Parathyroid adenoma (tissue), 2 donors: Measurements from ENCODE around the gene APOD.

ENCODE experiments used
- H2AFZ ChIP-seq: fragments of 300-600 bp; sonication (generic); one replicate; pipeline ENCODE4 v1.7.0; 2017; ENCODE audit warnings: antibody characterized with exemption, mild to moderate bottlenecking
- H3K27ac ChIP-seq: fragments of 300-600 bp; sonication (generic); one replicate; pipeline ENCODE4 v1.7.0; 2017
- H3K27me3 ChIP-seq: fragments of 300-600 bp; sonication (generic); one replicate; pipeline ENCODE4 v1.7.0; 2017; ENCODE audit warnings: low read length; ENCODE audit not compliant: control insufficient read depth, insufficient read depth
- H3K36me3 ChIP-seq: fragments of 300-600 bp; sonication (generic); one replicate; pipeline ENCODE4 v1.7.0; 2017; ENCODE audit warnings: low read length; ENCODE audit not compliant: control insufficient read depth, insufficient read depth
- H3K4me1 ChIP-seq: fragments of 300-600 bp; sonication (generic); one replicate; pipeline ENCODE4 v1.7.0; 2017; ENCODE audit warnings: control low read depth
- H3K4me2 ChIP-seq: fragments of 300-600 bp; sonication (generic); one replicate; pipeline ENCODE4 v1.7.0; 2017; ENCODE audit warnings: low read length
- H3K4me3 ChIP-seq: fragments of 300-600 bp; sonication (generic); one replicate; pipeline ENCODE4 v1.7.0; 2017; ENCODE audit warnings: low read depth, low read length
- H3K79me2 ChIP-seq: fragments of 300-600 bp; sonication (generic); one replicate; pipeline ENCODE4 v1.7.0; 2017; ENCODE audit warnings: control low read depth
- H3K9ac ChIP-seq: fragments of 300-600 bp; sonication (generic); one replicate; pipeline ENCODE4 v1.7.0; 2017; ENCODE audit warnings: mild to moderate bottlenecking
- H3K9me3 ChIP-seq: fragments of 300-600 bp; sonication (generic); one replicate; pipeline ENCODE4 v1.7.0; 2017; ENCODE audit warnings: low read length; ENCODE audit not compliant: control insufficient read depth
- TF ChIP-seq, protein P1 (sequence below): fragments of 300-600 bp; sonication (generic); IDR thresholded peaks from one replicate; pipeline ENCODE4 v1.7.0; 2017; ENCODE audit warnings: antibody characterized with exemption, mild to moderate bottlenecking
- donor health status: primary hyperparathyroidism.

APOD gene

DNA sequence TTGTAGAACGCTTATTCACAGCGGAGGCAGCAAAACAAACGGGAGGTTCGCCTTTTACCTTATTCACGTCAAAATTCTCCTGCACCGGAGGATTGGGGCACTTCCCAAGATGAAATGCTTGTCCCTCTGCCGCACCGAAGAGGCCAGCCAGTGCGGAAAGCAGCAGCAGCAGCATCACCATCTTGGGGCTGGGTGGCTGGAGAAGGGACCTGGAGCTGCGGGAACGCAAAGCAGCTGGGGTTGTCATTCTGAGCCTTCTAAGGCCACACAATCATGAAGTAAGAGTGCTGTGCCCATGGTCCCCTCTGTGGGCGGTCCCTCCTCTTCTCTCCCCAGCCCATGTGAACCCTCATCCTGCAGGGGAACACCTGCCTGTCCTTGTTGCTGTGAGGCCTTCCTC is 4.5 kb downstream of the APOD start:
- no peaks in the 10 kb centered on the region for H3K9me3 ChIP-seq
- H2AFZ ChIP-seq = no peak overlapping the region
- no peaks in the 10 kb centered on the region for H3K27me3 ChIP-seq
- no peaks in the 10 kb centered on the region for H3K4me1 ChIP-seq
- H3K9ac ChIP-seq = no peak overlapping the region
- TF ChIP-seq, protein P1, sequence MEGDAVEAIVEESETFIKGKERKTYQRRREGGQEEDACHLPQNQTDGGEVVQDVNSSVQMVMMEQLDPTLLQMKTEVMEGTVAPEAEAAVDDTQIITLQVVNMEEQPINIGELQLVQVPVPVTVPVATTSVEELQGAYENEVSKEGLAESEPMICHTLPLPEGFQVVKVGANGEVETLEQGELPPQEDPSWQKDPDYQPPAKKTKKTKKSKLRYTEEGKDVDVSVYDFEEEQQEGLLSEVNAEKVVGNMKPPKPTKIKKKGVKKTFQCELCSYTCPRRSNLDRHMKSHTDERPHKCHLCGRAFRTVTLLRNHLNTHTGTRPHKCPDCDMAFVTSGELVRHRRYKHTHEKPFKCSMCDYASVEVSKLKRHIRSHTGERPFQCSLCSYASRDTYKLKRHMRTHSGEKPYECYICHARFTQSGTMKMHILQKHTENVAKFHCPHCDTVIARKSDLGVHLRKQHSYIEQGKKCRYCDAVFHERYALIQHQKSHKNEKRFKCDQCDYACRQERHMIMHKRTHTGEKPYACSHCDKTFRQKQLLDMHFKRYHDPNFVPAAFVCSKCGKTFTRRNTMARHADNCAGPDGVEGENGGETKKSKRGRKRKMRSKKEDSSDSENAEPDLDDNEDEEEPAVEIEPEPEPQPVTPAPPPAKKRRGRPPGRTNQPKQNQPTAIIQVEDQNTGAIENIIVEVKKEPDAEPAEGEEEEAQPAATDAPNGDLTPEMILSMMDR = no peak
- no peaks in the 10 kb centered on the region for H3K79me2 ChIP-seq
- H3K27ac ChIP-seq = no peak overlapping the region
- no peak overlapping the region for H3K4me2 ChIP-seq
- no peak overlapping the region for H3K4me3 ChIP-seq
- H3K36me3 ChIP-seq = no peaks in the 10 kb centered on the region

DNA sequence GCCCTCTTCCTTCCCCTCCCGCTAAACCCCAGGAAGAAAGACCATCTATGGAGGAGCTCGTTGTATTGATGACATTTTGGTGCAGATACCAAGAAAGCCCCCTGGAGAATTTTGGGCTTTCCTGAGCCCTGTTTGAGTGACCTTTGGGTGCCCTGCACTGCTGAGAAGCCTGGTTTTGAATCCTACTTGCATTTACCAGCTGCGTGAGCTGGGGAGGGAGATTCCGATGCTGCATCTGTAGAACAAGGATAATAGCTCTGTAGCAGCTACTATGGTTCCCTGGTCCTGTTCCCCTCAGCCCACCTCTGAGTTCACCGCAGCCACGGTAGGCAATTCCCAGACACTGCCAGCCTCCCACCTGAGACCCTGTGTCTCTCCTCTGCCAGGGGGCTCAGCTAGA is 5.2 kb downstream of the APOD start:
- no peaks in the 10 kb centered on the region for H3K4me1 ChIP-seq
- H3K27ac ChIP-seq = no peak overlapping the region
- no peaks in the 10 kb centered on the region for H3K79me2 ChIP-seq
- TF ChIP-seq, protein P1 = no peak
- no peaks in the 10 kb centered on the region for H3K27me3 ChIP-seq
- no peak overlapping the region for H2AFZ ChIP-seq
- H3K4me2 ChIP-seq = no peak overlapping the region
- H3K9me3 ChIP-seq = no peaks in the 10 kb centered on the region
- no peaks in the 10 kb centered on the region for H3K36me3 ChIP-seq
- H3K9ac ChIP-seq = no peak overlapping the region
- no peak overlapping the region for H3K4me3 ChIP-seq

DNA sequence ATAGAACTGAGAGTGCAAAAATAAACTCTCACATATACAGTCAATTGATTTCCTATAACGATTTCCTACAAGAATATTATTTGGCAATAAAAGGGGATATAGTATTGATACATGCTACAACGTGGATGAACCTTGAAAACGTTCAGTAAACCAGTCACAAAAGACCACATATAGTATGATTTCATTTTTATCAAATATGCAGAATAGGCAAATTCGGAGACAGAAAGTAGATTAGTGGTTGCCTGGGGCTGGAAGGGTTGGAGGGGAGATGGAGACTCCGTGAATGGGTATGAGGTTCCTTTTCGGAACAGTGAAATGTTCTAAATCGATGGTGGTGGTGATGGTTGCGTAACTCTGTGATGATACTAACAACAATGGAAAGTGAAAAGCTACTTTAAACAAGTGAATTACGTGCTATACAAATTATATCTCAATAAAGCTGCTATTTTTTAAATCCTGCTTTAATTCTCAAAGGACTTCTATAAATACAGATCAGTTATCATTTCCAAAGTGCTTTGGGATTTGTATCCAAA is 6.0 kb downstream of the APOD start:
- Histone ChIP-seq H3K79me2 (no peaks in the 10 kb centered on the region), H3K9ac (no peak overlapping the region), H3K27me3 (no peaks in the 10 kb centered on the region), H2AFZ (no peak overlapping the region), H3K4me2 (no peak overlapping the region), H3K27ac (no peak overlapping the region), H3K4me3 (no peak overlapping the region), H3K9me3 (no peaks in the 10 kb centered on the region), H3K4me1 (no peaks in the 10 kb centered on the region), H3K36me3 (no peaks in the 10 kb centered on the region)
- TF ChIP-seq, protein P1 = no peak

DNA sequence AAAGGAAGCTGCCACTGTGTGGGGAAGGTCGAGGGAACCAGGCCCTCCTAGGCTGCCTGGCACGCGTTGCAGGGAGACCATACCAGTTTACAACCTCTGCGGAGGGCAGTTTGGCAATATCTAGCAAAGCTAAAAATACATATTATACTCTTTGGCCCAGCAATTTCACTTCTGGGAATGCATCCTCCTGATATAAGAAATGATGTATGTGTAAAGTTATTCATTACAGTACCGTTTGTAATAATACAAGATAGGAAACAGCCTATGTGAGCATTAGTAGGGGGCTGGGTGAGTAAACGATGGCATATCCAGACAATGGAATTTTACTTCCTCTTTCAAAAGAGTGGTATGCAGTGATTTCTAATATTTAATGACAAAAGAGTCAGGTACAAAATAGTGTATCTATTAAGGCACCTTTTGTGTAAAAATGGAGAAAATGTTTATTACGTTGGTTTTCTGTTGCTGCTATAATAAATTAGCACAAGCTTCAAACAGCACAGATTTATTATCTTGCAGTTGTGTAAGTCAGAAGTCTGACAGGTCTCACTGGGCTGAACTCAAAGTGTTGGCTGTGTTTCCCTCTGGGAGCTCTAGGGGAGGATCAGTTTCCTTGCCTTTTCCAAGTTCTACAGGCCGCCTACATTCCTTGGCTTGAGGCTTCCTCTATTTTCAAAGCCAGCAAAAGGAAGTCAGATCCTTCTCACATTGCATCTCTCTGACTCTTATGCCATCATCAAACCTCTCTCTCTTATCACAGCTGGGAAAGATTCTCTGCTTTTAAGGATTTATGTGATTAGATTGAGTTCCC is 9.0 kb downstream of the APOD start:
- Histone ChIP-seq H3K9ac (no peak overlapping the region), H3K36me3 (no peaks in the 10 kb centered on the region), H2AFZ (no peak overlapping the region), H3K9me3 (no peaks in the 10 kb centered on the region), H3K4me3 (no peak overlapping the region), H3K4me2 (no peak overlapping the region), H3K27ac (no peak overlapping the region), H3K4me1 (no peaks in the 10 kb centered on the region), H3K79me2 (no peaks in the 10 kb centered on the region), H3K27me3 (no peaks in the 10 kb centered on the region)
- TF ChIP-seq, protein P1 = no peak
